SK-N-MC (cell line): Measurements from ENCODE around the gene ABCA10.
A peak's percentile ranks its signal among the peaks of the same experiment; 100 is the strongest.
"Not testable (repeated sequence)": the region's sequence is repeated elsewhere in the genome, so short reads cannot be mapped to it uniquely, and the experiment has no call there.

Experiments
- DNase-seq: peaks from one replicate; pipeline ENCODE4 v3.0.0-alpha.2; 2011; ENCODE audit warnings: low read depth, low spot score
- H3K27ac ChIP-seq: fragments of 200-600 bp; sonication (generic); 2 replicates; pipeline ENCODE4 v1.5.1; 2016; ENCODE audit warnings: mixed run types
- H3K36me3 ChIP-seq: fragments of 200-600 bp; sonication (generic); 2 replicates; pipeline ENCODE4 v1.6.1; 2017; ENCODE audit warnings: antibody characterized with exemption, low read length, mixed read lengths; ENCODE audit not compliant: insufficient read depth
- H3K4me3 ChIP-seq: fragments of 200-600 bp; sonication (generic); 2 replicates; pipeline ENCODE4 v1.5.1; 2016
- H3K9ac ChIP-seq: fragments of 200-600 bp; sonication (generic); 2 replicates; pipeline ENCODE4 v1.8.0; 2017; ENCODE audit warnings: mixed run types, mixed read lengths; ENCODE audit not compliant: insufficient read length
- H3K9me3 ChIP-seq: fragments of 200-600 bp; sonication (generic); 2 replicates; pipeline ENCODE4 v1.6.1; 2017; ENCODE audit warnings: low read depth, mild to moderate bottlenecking, antibody characterized with exemption, low read length, moderate library complexity, mixed read lengths
- EZH2 ChIP-seq: fragments of 200-600 bp; sonication (generic); IDR thresholded peaks from one replicate; pipeline ENCODE4 v1.6.1; 2017; ENCODE audit warnings: antibody characterized with exemption
- FOXP2 ChIP-seq: optimal IDR thresholded peaks from 2 replicates; pipeline ENCODE3; 2011; ENCODE audit warnings: mild to moderate bottlenecking, moderate library complexity; ENCODE audit not compliant: insufficient read depth; ENCODE audit errors: extremely low read length, control extremely low read depth
- POLR2AphosphoS5 ChIP-seq: IDR thresholded peaks from 2 replicates; pipeline ENCODE4 v1.6.1; 2012; ENCODE audit warnings: mild to moderate bottlenecking, low read depth, low read length, borderline replicate concordance

Gene ABCA10, protein sequence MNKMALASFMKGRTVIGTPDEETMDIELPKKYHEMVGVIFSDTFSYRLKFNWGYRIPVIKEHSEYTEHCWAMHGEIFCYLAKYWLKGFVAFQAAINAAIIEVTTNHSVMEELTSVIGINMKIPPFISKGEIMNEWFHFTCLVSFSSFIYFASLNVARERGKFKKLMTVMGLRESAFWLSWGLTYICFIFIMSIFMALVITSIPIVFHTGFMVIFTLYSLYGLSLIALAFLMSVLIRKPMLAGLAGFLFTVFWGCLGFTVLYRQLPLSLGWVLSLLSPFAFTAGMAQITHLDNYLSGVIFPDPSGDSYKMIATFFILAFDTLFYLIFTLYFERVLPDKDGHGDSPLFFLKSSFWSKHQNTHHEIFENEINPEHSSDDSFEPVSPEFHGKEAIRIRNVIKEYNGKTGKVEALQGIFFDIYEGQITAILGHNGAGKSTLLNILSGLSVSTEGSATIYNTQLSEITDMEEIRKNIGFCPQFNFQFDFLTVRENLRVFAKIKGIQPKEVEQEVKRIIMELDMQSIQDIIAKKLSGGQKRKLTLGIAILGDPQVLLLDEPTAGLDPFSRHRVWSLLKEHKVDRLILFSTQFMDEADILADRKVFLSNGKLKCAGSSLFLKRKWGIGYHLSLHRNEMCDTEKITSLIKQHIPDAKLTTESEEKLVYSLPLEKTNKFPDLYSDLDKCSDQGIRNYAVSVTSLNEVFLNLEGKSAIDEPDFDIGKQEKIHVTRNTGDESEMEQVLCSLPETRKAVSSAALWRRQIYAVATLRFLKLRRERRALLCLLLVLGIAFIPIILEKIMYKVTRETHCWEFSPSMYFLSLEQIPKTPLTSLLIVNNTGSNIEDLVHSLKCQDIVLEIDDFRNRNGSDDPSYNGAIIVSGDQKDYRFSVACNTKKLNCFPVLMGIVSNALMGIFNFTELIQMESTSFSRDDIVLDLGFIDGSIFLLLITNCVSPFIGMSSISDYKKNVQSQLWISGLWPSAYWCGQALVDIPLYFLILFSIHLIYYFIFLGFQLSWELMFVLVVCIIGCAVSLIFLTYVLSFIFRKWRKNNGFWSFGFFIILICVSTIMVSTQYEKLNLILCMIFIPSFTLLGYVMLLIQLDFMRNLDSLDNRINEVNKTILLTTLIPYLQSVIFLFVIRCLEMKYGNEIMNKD (N-terminal part only)

DNA sequence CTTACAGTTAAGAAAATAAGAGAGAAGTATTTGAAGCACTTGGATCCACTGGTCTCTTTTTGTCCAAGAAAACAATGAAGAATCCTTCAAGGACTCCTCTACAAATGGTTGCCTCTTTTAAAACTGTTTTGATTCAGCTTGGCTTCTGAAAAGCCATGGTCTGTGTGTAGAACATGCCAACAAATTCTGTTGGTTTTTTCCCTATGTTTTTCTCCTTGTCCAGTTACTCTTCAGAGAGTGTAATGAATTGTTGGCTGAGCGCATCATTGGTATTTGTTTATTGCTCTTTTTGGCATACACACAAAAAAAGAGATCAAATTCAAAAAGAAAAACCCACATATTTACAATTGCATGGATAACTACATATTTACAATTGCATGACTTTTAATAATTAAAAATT, at the start of gene ABCA10:
Gene ABCA10 (minus strand): TSS at position 249 of the 400 bp plus-strand sequence. CDS start 3,466 bp downstream, outside the sequence.
- Histone ChIP-seq H3K9ac (no peak within 1 kb of the TSS), H3K4me3 (no peak within 1 kb of the TSS), H3K36me3 (no peaks in the 10 kb centered on the region; the same call in 1 of the 2 replicates), H3K9me3 (peaks cover 9% of the 10 kb centered on the region), H3K27ac (peak within 1 kb of the TSS; percentile 16; the same call in 1 of the 2 replicates)
- TF ChIP-seq EZH2 (no peak), POLR2AphosphoS5 (no peak), FOXP2 (no peak)
- DNase-seq = no peak

DNA sequence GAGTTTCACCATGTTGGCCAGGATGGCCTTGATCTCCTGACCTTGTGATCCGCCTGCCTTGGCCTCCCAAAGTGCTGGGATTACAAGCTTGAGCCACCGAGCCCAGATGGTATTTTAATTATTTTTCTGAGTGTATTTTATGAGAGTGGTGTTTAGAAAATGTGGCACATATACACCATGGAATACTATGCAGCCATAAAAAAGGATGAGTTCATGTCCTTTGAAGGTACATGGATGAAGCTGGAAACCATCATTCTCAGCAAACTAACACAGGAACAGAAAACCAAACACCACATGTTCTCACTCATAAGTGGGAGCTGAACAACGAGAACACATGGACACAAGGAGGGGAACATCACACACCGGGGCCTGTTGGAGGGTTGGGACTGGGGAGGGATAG, 47.7 kb upstream of the ABCA10 start:
- not testable (repeated sequence) for H3K4me3 ChIP-seq, H3K36me3 ChIP-seq, H3K9me3 ChIP-seq, H3K27ac ChIP-seq, H3K9ac ChIP-seq, DNase-seq

DNA sequence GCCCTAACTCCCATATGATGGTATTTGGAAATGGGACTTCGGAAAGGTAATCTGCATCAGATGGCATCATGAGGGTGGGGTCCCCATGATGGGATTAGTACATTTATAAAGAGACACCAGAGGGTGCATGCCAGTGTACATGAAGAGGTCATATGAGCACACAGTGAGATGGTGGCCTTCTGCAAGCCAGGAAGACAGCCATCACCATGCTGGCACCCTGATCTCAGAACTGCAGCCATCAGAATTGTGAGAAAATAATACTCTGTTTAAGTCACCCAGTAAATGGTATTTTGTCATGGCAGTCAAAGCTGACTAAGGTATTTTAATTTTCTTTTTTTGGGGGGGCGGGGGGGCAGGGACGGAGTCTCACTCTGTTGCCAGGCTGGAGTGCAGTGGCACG, 47.1 kb upstream of the ABCA10 start:
- TF ChIP-seq EZH2 (no peak), POLR2AphosphoS5 (no peak), FOXP2 (no peak)
- no peak overlapping the region for H3K9ac ChIP-seq

DNA sequence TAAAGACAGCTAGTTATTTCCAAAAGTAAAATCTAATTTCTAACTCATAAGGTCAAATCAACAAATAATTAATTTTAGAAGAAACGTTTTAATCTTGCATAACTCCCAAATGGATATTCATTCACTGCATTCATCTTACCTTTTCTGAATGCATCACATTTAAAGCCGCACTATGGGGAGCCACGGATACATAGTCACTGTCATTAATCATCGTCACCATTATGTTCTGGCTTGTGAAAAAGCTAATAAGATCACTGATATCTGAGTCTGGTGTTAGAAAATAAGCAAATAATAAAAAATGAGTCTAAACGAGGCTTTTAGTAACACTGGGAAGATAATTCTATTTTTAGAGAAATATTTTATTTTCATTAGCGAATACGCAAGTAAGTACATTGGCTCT, 42.4 kb upstream of the ABCA10 start:
- no peak overlapping the region for H3K4me3 ChIP-seq
- H3K27ac ChIP-seq = peak overlapping the region; percentile 99
- no peak for DNase-seq
- no peaks in the 10 kb centered on the region for H3K9me3 ChIP-seq
- no peaks in the 10 kb centered on the region for H3K36me3 ChIP-seq
- TF ChIP-seq EZH2 = no peak
- no peak for TF ChIP-seq FOXP2
- TF ChIP-seq POLR2AphosphoS5 = no peak
- peak overlapping the region; percentile 2 for H3K9ac ChIP-seq

More for the DNA sequence above, 47.1 kb upstream of the ABCA10 start:
- no peak overlapping the region for H3K27ac ChIP-seq
- H3K36me3 ChIP-seq = no peaks in the 10 kb centered on the region
- H3K9me3 ChIP-seq = no peaks in the 10 kb centered on the region
- DNase-seq = no peak
- H3K4me3 ChIP-seq = no peak overlapping the region

DNA sequence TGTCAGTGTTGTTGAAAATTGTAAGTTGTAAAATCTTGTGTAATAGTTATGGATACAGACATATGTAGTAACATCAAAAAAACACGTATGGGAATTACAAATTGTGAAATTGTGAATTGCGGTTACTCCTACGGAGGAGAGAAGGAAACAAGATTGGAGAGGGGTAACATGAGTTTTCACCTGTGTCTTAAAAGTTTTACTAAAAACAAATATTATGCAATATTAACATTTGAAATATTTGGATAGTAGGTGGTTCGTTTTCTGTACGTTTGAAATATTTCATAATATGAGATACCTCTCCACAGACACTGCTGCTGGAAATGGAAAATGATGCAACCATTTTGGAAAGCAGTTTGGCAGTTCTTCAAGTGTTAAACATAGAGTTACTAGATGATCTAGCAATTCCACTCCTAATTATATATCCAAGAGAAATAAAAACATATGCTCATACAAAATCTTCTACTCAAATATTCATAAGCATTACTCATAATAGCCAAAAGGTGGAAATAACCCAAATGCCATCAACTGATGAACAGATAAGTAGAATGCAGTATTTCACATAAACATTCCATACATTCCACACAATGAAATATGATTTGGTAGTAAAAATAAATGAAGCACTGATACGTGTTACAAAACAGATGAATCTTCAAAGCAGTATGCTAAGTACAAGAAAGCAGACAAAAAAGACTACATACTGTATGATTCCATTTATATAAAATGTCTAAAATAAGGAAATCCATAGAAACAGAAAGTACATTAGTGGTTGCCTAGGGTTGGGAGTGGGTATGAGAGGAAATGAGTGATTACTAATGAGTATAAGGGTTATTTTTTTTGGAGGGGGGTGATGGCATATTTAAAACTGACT, 40.7 kb upstream of the ABCA10 start:
- Histone ChIP-seq H3K9me3 (no peaks in the 10 kb centered on the region; the same call in 1 of the 2 replicates), H3K36me3 (peaks cover under 1% of the 10 kb centered on the region; the same call in 1 of the 2 replicates), H3K27ac (peak overlapping the region; percentile 99), H3K4me3 (peak overlapping the region; percentile 69), H3K9ac (peak overlapping the region; percentile 81)
- peak; percentile 23; the same call in 1 of the 2 replicates for TF ChIP-seq POLR2AphosphoS5
- no peak for TF ChIP-seq FOXP2
- DNase-seq = peak; percentile 96

DNA sequence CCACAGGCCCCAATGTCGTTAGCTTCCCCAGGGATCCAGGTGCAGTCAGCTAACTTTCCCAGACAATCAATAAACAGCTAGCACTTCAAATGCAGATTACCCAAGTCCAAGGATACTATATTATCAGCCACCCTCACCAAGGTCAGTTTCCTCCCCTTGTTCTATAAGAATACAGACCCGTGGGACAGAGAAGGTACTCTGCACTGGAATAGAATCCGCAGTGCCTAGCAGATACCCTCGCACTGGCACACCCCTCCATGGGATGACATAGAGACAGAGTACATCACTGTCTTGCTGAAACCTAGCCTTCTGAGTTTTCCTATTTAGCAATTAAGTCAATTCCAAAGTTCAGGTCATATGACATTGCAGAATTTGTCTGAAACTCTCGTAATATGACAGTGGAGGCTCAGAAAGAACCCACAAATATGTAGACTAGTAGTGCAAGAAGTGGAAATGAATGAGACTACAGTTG, 40.0 kb upstream of the ABCA10 start:
- no peaks in the 10 kb centered on the region; the same call in 1 of the 2 replicates for H3K9me3 ChIP-seq
- DNase-seq = peak; percentile 53
- H3K4me3 ChIP-seq = peak overlapping the region; percentile 69
- H3K9ac ChIP-seq = peak overlapping the region; percentile 81
- peak overlapping the region; percentile 99 for H3K27ac ChIP-seq
- H3K36me3 ChIP-seq = peaks cover 7% of the 10 kb centered on the region
- TF ChIP-seq FOXP2 (no peak), EZH2 (no peak), POLR2AphosphoS5 (no peak)

DNA sequence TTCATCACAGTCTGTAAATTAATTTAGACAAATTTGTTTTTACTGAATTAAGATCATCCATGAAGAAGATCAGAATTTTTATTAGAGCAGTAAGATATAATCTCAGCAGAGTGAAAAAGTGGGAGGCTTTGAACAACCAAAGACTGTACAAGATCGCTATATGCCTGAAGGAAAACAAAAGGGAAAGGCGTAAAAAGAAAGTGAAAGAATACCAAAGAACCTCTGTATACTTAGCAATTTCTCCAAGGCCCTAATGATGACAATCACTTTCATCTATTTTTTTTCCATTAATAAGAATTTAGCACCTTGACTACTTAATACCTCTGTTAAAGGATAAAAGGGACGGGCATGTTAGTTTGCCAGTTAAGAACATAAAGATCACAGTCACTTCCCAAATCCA, 38.6 kb upstream of the ABCA10 start:
- Histone ChIP-seq H3K9ac (peak overlapping the region; percentile 11), H3K27ac (peak overlapping the region; percentile 99), H3K9me3 (no peaks in the 10 kb centered on the region; the same call in 1 of the 2 replicates), H3K36me3 (peaks cover 12% of the 10 kb centered on the region), H3K4me3 (no peak overlapping the region)
- no peak for TF ChIP-seq FOXP2
- no peak for TF ChIP-seq POLR2AphosphoS5
- TF ChIP-seq EZH2 = no peak
- DNase-seq = no peak
